Calu3 (cell line): Measurements from ENCODE around the gene EPHX1. TPM values are rescaled to one million over a fixed set of nuclear protein-coding genes. Genes with fewer than 3 reads are reported as not detected.

Source experiments
- BruUV-seq: library from RNA; stranded (reverse); fragments of 400-500 nt; replicated peaks from 2 replicates; lab custom pipeline; 2021; lab: Mats Ljungman, UMichigan
- CTCF ChIA-PET: fragments of 300-600 bp; sonication (Branson Sonifier 250); formaldehyde crosslinking; loops from one replicate; lab custom pipeline; 2022; ENCODE audit warnings: antibody characterized with exemption; lab: Charles Lee
- DNase-seq: peaks from one replicate; pipeline ENCODE4 v3.0.0; 2022
- H3K27ac Mint-ChIP-seq: one replicate; pipeline ENCODE4 v1.8.0; 2022; ENCODE audit warnings: mixed read lengths; ENCODE audit not compliant: unreplicated experiment
- H3K27me3 Mint-ChIP-seq: one replicate; pipeline ENCODE4 v1.8.0; 2022; ENCODE audit warnings: mixed read lengths; ENCODE audit not compliant: unreplicated experiment
- H3K36me3 Mint-ChIP-seq: one replicate; pipeline ENCODE4 v1.8.0; 2022; ENCODE audit warnings: mild to moderate bottlenecking, moderate library complexity, mixed read lengths; ENCODE audit not compliant: insufficient read depth, unreplicated experiment
- H3K4me1 Mint-ChIP-seq: one replicate; pipeline ENCODE4 v1.8.0; 2022; ENCODE audit warnings: mild to moderate bottlenecking, low read depth, mixed read lengths; ENCODE audit not compliant: unreplicated experiment
- H3K4me3 Mint-ChIP-seq: one replicate; pipeline ENCODE4 v1.8.0; 2022; ENCODE audit warnings: mild to moderate bottlenecking, low read depth, moderate library complexity, mixed read lengths; ENCODE audit not compliant: unreplicated experiment
- H3K9me3 Mint-ChIP-seq: one replicate; pipeline ENCODE4 v1.8.0; 2022; ENCODE audit warnings: low read depth, mixed read lengths; ENCODE audit not compliant: unreplicated experiment
- intact Hi-C: fragments of 100-400 bp; cut with micrococcal nuclease; formaldehyde crosslinking; loops from one replicate; pipeline ENCODE4 v1.10.0; 2022; ENCODE audit not compliant: unreplicated experiment
- total RNA-seq: library from RNA; stranded (reverse); gene quantifications from 2 replicates; pipeline ENCODE4 v1.2.3, GENCODE V29; 2022
- TF ChIP-seq, protein P1 (sequence below): fragments of 200-600 bp; IDR thresholded peaks from one replicate; pipeline ENCODE4 v1.8.0; 2022; ENCODE audit warnings: antibody characterized with exemption; ENCODE audit not compliant: unreplicated experiment

Gene EPHX1
- total RNA-seq, 1 experiment from 2014 or later: 46.6 TPM

DNA sequence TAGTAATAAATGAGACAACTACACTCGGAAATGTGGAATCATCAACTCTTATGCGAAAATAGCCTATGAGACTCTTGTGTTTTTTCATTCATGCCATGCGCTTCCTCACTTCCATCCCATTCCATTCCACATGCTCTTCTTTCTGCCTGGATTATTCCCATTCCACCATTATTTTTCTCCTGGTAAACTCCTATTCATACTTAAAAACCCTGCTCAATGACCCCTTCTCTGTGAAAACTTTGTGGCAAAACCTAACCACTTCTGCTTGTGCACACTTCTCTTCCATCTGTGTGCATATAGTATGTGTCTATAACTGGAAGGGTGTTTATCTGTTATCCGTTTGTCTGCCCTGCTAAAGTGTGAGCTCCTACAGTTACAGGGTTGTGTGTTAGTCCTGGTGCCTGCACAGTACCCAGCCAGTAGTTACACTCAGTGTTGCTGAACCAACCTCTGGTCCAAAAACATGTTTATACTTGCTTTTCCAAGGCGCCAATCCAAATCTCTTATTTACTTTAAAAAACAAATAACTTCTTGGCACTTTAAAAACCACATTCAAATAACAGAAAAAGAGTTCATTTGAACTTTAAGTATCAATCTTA lies 10.7 kb downstream of the EPHX1 start:
- no TSS peak for BruUV-seq

DNA sequence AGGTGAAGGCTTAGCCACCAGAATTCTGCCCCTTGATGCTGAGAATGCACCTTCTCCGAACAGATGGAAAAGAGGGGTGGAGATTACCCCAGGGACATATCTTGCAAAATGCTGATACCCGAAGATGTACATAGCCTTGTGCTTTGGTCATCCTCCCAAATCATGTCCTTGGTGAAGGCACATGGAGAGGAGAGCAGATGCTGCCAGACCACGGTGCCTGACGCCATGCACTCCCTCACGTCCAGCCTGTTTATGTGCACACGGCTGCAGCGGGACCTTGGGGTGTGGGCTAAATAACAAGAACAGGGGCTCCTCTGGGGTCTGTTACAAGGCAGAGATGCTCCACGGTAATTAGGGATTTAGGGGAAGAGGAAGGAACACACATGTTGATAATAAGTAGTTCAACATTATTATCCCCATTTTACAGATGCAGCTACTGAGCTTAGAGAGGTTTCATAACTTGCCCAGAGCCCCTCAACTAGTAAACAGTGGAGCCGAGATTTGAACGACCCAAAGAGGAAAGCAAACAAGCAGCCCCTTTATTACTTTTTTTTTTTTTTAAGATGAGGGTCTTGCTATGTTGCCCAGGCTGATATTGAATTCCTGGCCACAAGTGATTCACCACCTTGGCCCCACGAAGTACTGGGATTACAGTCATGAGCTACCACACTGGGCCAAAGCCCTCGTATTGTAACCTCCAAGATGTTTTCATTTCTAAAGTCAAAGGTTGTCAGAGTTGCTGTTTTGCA lies 12.9 kb downstream of the EPHX1 start:
- no peak for DNase-seq
- H3K27me3 Mint-ChIP-seq: no peaks in the 10 kb centered on the region
- H3K4me1 Mint-ChIP-seq: peaks cover 6% of the 10 kb centered on the region
- no peaks in the 10 kb centered on the region for H3K9me3 Mint-ChIP-seq
- CTCF ChIA-PET: no interaction called here
- H3K36me3 Mint-ChIP-seq: no peaks in the 10 kb centered on the region
- no peak overlapping the region for H3K27ac Mint-ChIP-seq
- no peak overlapping the region for H3K4me3 Mint-ChIP-seq
- BruUV-seq: no TSS peak
- TF ChIP-seq, protein P1, sequence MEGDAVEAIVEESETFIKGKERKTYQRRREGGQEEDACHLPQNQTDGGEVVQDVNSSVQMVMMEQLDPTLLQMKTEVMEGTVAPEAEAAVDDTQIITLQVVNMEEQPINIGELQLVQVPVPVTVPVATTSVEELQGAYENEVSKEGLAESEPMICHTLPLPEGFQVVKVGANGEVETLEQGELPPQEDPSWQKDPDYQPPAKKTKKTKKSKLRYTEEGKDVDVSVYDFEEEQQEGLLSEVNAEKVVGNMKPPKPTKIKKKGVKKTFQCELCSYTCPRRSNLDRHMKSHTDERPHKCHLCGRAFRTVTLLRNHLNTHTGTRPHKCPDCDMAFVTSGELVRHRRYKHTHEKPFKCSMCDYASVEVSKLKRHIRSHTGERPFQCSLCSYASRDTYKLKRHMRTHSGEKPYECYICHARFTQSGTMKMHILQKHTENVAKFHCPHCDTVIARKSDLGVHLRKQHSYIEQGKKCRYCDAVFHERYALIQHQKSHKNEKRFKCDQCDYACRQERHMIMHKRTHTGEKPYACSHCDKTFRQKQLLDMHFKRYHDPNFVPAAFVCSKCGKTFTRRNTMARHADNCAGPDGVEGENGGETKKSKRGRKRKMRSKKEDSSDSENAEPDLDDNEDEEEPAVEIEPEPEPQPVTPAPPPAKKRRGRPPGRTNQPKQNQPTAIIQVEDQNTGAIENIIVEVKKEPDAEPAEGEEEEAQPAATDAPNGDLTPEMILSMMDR: no peak
- intact Hi-C loops: no loop called here

More for the DNA sequence above, 10.7 kb downstream of the EPHX1 start:
- H3K4me1 Mint-ChIP-seq: peaks cover 13% of the 10 kb centered on the region
- CTCF ChIA-PET: no interaction called here
- no peak overlapping the region for H3K4me3 Mint-ChIP-seq
- no peaks in the 10 kb centered on the region for H3K36me3 Mint-ChIP-seq
- H3K27me3 Mint-ChIP-seq: no peaks in the 10 kb centered on the region
- TF ChIP-seq, protein P1: no peak
- no peak for DNase-seq
- intact Hi-C loops: no loop called here
- H3K27ac Mint-ChIP-seq: no peak overlapping the region
- no peaks in the 10 kb centered on the region for H3K9me3 Mint-ChIP-seq

DNA sequence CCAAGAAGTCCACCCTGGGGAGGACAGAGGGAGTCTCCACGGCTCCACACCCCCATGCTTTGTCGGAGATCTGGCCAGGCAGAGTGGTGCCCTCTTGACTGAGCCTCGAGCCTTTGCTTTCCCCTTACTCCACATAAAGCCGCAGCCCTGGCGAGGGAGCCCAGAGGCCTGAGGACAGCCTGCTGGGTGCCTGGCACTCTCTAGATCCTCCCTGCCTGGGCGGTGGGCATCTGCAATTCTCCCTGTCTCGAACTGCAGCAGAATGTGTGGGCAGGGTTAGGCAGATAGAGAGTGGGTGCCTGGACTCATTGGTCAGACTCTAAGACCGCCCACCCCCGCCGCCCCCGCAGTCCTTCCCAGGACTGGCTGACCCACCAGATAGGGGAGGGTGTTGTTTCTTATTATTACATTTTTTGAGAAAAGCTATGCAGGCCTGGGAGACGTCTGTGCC lies 13.9 kb downstream of the EPHX1 start:
- TF ChIP-seq, protein P1: no peak
- BruUV-seq: no TSS peak
- H3K4me3 Mint-ChIP-seq: no peak overlapping the region
- no peaks in the 10 kb centered on the region for H3K9me3 Mint-ChIP-seq
- no peaks in the 10 kb centered on the region for H3K4me1 Mint-ChIP-seq
- CTCF ChIA-PET: no interaction called here
- H3K36me3 Mint-ChIP-seq: peaks cover 3% of the 10 kb centered on the region
- intact Hi-C loops: no loop called here
- H3K27me3 Mint-ChIP-seq: no peaks in the 10 kb centered on the region
- no peak overlapping the region for H3K27ac Mint-ChIP-seq
- no peak for DNase-seq

DNA sequence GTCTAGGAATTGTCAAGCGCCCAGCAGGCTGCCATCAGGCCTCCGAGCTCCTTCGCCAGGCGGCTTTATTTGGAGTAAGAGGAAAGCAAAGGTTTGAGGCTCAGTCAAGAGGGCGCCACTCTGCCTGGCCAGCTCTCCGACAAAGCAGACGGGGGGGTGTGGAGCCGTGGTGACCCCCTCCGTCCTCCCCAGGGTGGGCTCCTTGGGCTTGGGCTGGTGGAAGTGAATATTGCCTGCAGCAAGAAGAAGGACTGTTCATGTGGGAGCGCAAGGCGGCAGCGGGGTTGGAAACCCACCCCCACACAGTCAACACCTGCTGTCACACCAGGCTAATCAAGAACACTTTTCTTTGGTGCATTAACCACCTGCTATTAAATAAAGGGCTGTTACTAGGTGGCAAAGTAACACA lies 14.6 kb downstream of the EPHX1 start:
- Mint-ChIP-seq H3K27me3 (no peaks in the 10 kb centered on the region), H3K4me1 (no peaks in the 10 kb centered on the region), H3K36me3 (peaks cover 8% of the 10 kb centered on the region), H3K4me3 (no peak overlapping the region), H3K9me3 (no peaks in the 10 kb centered on the region), H3K27ac (no peak overlapping the region)
- intact Hi-C loops: no loop called here
- no TSS peak for BruUV-seq
- TF ChIP-seq, protein P1: no peak
- DNase-seq: no peak
- CTCF ChIA-PET: no interaction called here
